Ovary (tissue), 3 donors: ENCODE results near the gene HAUS3.

ENCODE experiments used
- CTCF ChIP-seq, 3 donors: fragments of 450-650 bp in 2 of 3; fragments of 200-600 bp in 1 of 3; IDR thresholded peaks; one replicate each; pipeline versions ENCODE4 v1.5.1 to v1.8.0; 2016 to 2022; ENCODE audit warnings: antibody characterized with exemption in 3 of 3, mild to moderate bottlenecking in 1 of 3
- EP300 ChIP-seq: sonication (generic); formaldehyde crosslinking; IDR thresholded peaks from one replicate; pipeline ENCODE4 v1.6.1; 2017; ENCODE audit warnings: antibody characterized with exemption
- POLR2A ChIP-seq: fragments of 450-650 bp; IDR thresholded peaks from one replicate; pipeline ENCODE4 v1.6.1; 2017; ENCODE audit warnings: antibody characterized with exemption, mild to moderate bottlenecking, moderate library complexity
- donor health status: DM: no; HTN: no; CAD: no.

GRCh38 chr4:2274320-2275043 is 32.6 kb upstream of the HAUS3 start:
- TF ChIP-seq POLR2A (no peak), CTCF (IDR thresholded peaks at IDR 0.05) (no peak), EP300 (no peak)
